H1 (cell line): Measurements from ENCODE around the gene AMPD3. TPM values are rescaled to one million over a fixed set of nuclear protein-coding genes. Genes with fewer than 3 reads are reported as not detected.

Experiments
- CTCF ChIA-PET: fragments of 300-600 bp; sonication (Branson Sonifier 250); formaldehyde crosslinking; loops from one replicate; lab custom pipeline; 2021; ENCODE audit not compliant: partially characterized antibody; lab: Charles Lee
- POLR2A ChIA-PET: fragments of 300-600 bp; sonication (Branson Sonifier 250); formaldehyde crosslinking; loops from one replicate; lab custom pipeline; 2021; ENCODE audit warnings: inconsistent platforms; ENCODE audit not compliant: partially characterized antibody; lab: Charles Lee
- DNase-seq, 2 experiments: peaks; one replicate each; pipeline versions ENCODE4 v3.0.0 to v3.0.0-alpha.2; 2010 to 2022; ENCODE audit warnings: low spot score in 2 of 2, low read depth in 1 of 2, mixed read lengths in 1 of 2
- FAIRE-seq: peaks from 2 replicates; lab custom pipeline; 2011; peaks lifted over from hg19 to GRCh38; lab: Jason Lieb, UNC
- H2AFZ ChIP-seq: 2 replicates; pipeline ENCODE4 v1.8.1; 2012; ENCODE audit warnings: low read length, inconsistent platforms
- H2AK5ac ChIP-seq: 2 replicates; pipeline ENCODE4 v1.6.1; 2013; ENCODE audit warnings: low read depth, low read length
- H2BK120ac ChIP-seq: replicated peaks from 2 replicates; pipeline ENCODE3; 2013; ENCODE audit warnings: low read depth, low read length, inconsistent platforms
- H2BK12ac ChIP-seq: 2 replicates; pipeline ENCODE4 v1.6.1; 2013; ENCODE audit warnings: low read depth, low read length
- H2BK15ac ChIP-seq: 2 replicates; pipeline ENCODE4 v1.6.1; 2013; ENCODE audit warnings: low read length
- H2BK20ac ChIP-seq: 2 replicates; pipeline ENCODE4 v1.6.1; 2013; ENCODE audit warnings: low read length
- H2BK5ac ChIP-seq: 2 replicates; pipeline ENCODE4 v1.6.1; 2013; ENCODE audit warnings: low read depth, low read length
- H3K14ac ChIP-seq: 2 replicates; pipeline ENCODE4 v1.6.1; 2013; ENCODE audit warnings: inconsistent platforms; ENCODE audit not compliant: insufficient read length
- H3K18ac ChIP-seq: 2 replicates; pipeline ENCODE4 v1.6.1; 2013; ENCODE audit warnings: low read length; ENCODE audit errors: extremely low read depth
- H3K23ac ChIP-seq: 2 replicates; pipeline ENCODE4 v1.6.1; 2013; ENCODE audit warnings: inconsistent platforms; ENCODE audit not compliant: insufficient read length
- H3K23me2 ChIP-seq: 2 replicates; pipeline ENCODE4 v1.6.1; 2013; ENCODE audit warnings: low read depth, low read length
- H3K27ac ChIP-seq: 2 replicates; pipeline ENCODE4 v1.6.1; 2011; ENCODE audit warnings: low read depth, low read length, inconsistent platforms
- H3K27me3 ChIP-seq, 4 experiments: replicated peaks in 1 of 4; 1 replicate in 1 of 4; 2 replicates in 3 of 4; pipeline versions ENCODE4 v1.6.1 to v1.8.1; 2011 to 2013; ENCODE audit warnings: low read length in 3 of 4, mild to moderate bottlenecking in 3 of 4, inconsistent platforms in 2 of 4, mixed read lengths in 2 of 4, moderate library complexity in 1 of 4; ENCODE audit not compliant: control insufficient read depth in 3 of 4, insufficient read depth in 3 of 4; ENCODE audit errors: extremely low read depth in 1 of 4
- H3K36me3 ChIP-seq, 4 experiments: 2 replicates each; pipeline versions ENCODE4 v1.6.1 to v1.8.1; 2011 to 2013; ENCODE audit warnings: mild to moderate bottlenecking in 4 of 4, low read length in 3 of 4, moderate library complexity in 2 of 4, control low read depth in 1 of 4, inconsistent platforms in 1 of 4; ENCODE audit not compliant: insufficient read depth in 4 of 4, control insufficient read depth in 2 of 4
- H3K4ac ChIP-seq: replicated peaks from 2 replicates; pipeline ENCODE3; 2013; ENCODE audit warnings: low read length, low read depth, mixed read lengths, inconsistent platforms; ENCODE audit not compliant: insufficient read length
- H3K4me1 ChIP-seq, 4 experiments: replicated peaks in 1 of 4; 1 replicate in 1 of 4; 2 replicates in 3 of 4; pipeline versions ENCODE4 v1.6.1 to v1.8.1; 2011 to 2013; ENCODE audit warnings: low read length in 3 of 4, inconsistent platforms in 2 of 4, mixed read lengths in 1 of 4; ENCODE audit not compliant: insufficient read depth in 4 of 4, control insufficient read depth in 3 of 4
- H3K4me2 ChIP-seq, 2 experiments: 2 replicates each; pipeline versions ENCODE4 v1.6.1 to v1.8.1; 2011 to 2013; ENCODE audit warnings: low read depth in 2 of 2, low read length in 2 of 2, control low read depth in 1 of 2, inconsistent platforms in 1 of 2, mild to moderate bottlenecking in 1 of 2; ENCODE audit not compliant: insufficient read depth in 1 of 2
- H3K4me3 ChIP-seq, 4 experiments: fragments of 200-600, 300-600 bp in 1 of 4; sonication (generic), shearing (Covaris generic), sonication (Bioruptor Twin) in 1 of 4; 2 replicates each; pipeline versions ENCODE4 v1.5.1 to v1.8.1; 2011 to 2016; ENCODE audit warnings: low read length in 4 of 4, low read depth in 3 of 4, control low read depth in 2 of 4, inconsistent platforms in 2 of 4, mild to moderate bottlenecking in 2 of 4, mixed read lengths in 1 of 4, moderate library complexity in 1 of 4; ENCODE audit not compliant: insufficient read depth in 2 of 4; ENCODE audit errors: extremely low read depth in 1 of 4
- H3K56ac ChIP-seq: replicated peaks from 2 replicates; pipeline ENCODE3; 2013; ENCODE audit warnings: low read depth, mild to moderate bottlenecking, mixed read lengths, low read length, inconsistent platforms; ENCODE audit not compliant: insufficient read length
- H3K79me1 ChIP-seq: 2 replicates; pipeline ENCODE4 v1.6.1; 2013; ENCODE audit warnings: low read depth, low read length, control low read depth
- H3K79me2 ChIP-seq, 2 experiments: 2 replicates each; pipeline versions ENCODE4 v1.6.1 to v1.8.1; 2012 to 2013; ENCODE audit warnings: low read length in 2 of 2, mild to moderate bottlenecking in 2 of 2, inconsistent platforms in 1 of 2; ENCODE audit not compliant: insufficient read depth in 2 of 2, control insufficient read depth in 1 of 2
- H3K9ac ChIP-seq, 4 experiments: replicated peaks in 1 of 4; 1 replicate in 1 of 4; 2 replicates in 3 of 4; pipeline versions ENCODE4 v1.6.1 to v1.8.1; 2011 to 2013; ENCODE audit warnings: low read depth in 3 of 4, low read length in 3 of 4, control low read depth in 2 of 4, mild to moderate bottlenecking in 2 of 4, moderate library complexity in 2 of 4, inconsistent platforms in 1 of 4; ENCODE audit errors: extremely low read depth in 1 of 4
- H3K9me3 ChIP-seq, 2 experiments: 2 replicates each; pipeline versions ENCODE4 v1.6.1 to v1.8.1; 2012 to 2013; ENCODE audit warnings: mild to moderate bottlenecking in 2 of 2, moderate library complexity in 2 of 2, control low read depth in 1 of 2, inconsistent platforms in 1 of 2, low read depth in 1 of 2, low read length in 1 of 2, mixed read lengths in 1 of 2; ENCODE audit not compliant: insufficient read depth in 2 of 2
- H4K20me1 ChIP-seq, 2 experiments: replicated peaks in 1 of 2; 2 replicates each; pipeline versions ENCODE3 to v1.8.1; 2011 to 2013; ENCODE audit warnings: inconsistent platforms in 2 of 2, low read length in 2 of 2, mild to moderate bottlenecking in 1 of 2; ENCODE audit not compliant: insufficient read depth in 2 of 2, control insufficient read depth in 1 of 2
- H4K5ac ChIP-seq: 2 replicates; pipeline ENCODE4 v1.6.1; 2013; ENCODE audit warnings: low read length, low read depth, mixed read lengths, inconsistent platforms; ENCODE audit not compliant: insufficient read length
- H4K8ac ChIP-seq: 2 replicates; pipeline ENCODE4 v1.8.0; 2013; ENCODE audit warnings: mild to moderate bottlenecking, moderate library complexity, low read length, inconsistent platforms; ENCODE audit not compliant: insufficient read depth; ENCODE audit errors: extremely low read depth
- H4K91ac ChIP-seq: replicated peaks from 2 replicates; pipeline ENCODE3; 2013; ENCODE audit warnings: low read length, mixed read lengths, inconsistent platforms; ENCODE audit not compliant: insufficient read length
- E2F6 ChIP-seq: IDR thresholded peaks from 2 replicates; pipeline ENCODE4 v1.6.1; 2012; ENCODE audit warnings: inconsistent platforms
- GABPA ChIP-seq: IDR thresholded peaks from 2 replicates; pipeline ENCODE4 v1.6.1; 2011; ENCODE audit warnings: mild to moderate bottlenecking, low read length, moderate library complexity, borderline replicate concordance; ENCODE audit not compliant: insufficient read depth
- GTF2F1 ChIP-seq: IDR thresholded peaks from 2 replicates; pipeline ENCODE4 v1.6.1; 2012; ENCODE audit warnings: low read depth, low read length, improper control_type of control experiment, borderline replicate concordance
- KDM1A ChIP-seq: fragments of 200-600, 300-600 bp; sonication (generic); IDR thresholded peaks from 2 replicates; pipeline ENCODE4 v1.7.1; 2016; ENCODE audit warnings: mild to moderate bottlenecking, low read length, borderline replicate concordance
- NANOG ChIP-seq: IDR thresholded peaks from 2 replicates; pipeline ENCODE4 v1.6.1; 2011; ENCODE audit warnings: low read length, low read depth, mild to moderate bottlenecking, inconsistent platforms; ENCODE audit not compliant: insufficient read depth, poor library complexity, severe bottlenecking
- POLR2A ChIP-seq, 2 experiments: IDR thresholded peaks; 1 replicate in 1 of 2; 2 replicates in 1 of 2; pipeline ENCODE4 v1.6.1; 2011; ENCODE audit warnings: low read depth in 2 of 2, low read length in 2 of 2, mild to moderate bottlenecking in 2 of 2; ENCODE audit errors: control extremely low read depth in 1 of 2
- RNF2 ChIP-seq: fragments of 200-900, 300-1000 bp; sonication (generic); IDR thresholded peaks from 2 replicates; pipeline ENCODE4 v1.7.1; 2016; ENCODE audit warnings: borderline replicate concordance, low read depth, mild to moderate bottlenecking, antibody characterized with exemption, low read length; ENCODE audit not compliant: poor library complexity, severe bottlenecking; ENCODE audit errors: missing control alignments
- TCF12 ChIP-seq: IDR thresholded peaks from 2 replicates; pipeline ENCODE4 v1.6.1; 2011; ENCODE audit warnings: low read depth, mild to moderate bottlenecking, low read length
- polyA plus RNA-seq, 7 experiments: library from polyadenylated mRNA; depleted of rRNA in 3 of 7; stranded (reverse) in 5 of 7; unstranded in 2 of 7; fragments of >200 nt in 5 of 7; fragments of 200-250 nt in 2 of 7; gene quantifications; 1 replicate in 5 of 7; 2 replicates in 1 of 7; 4 replicates in 1 of 7; pipeline versions ENCODE4 v1.2.1 to v1.2.3, GENCODE V29; 2011 to 2013; ENCODE audit warnings: missing spikeins in 2 of 7, mixed read lengths in 2 of 7
- total RNA-seq: library from RNA; stranded (reverse); fragmentation: NEBNext Ultra II Directional; extraction: Animal tissue kit (Norgen Biotek cat#: 25700); gene quantifications from 2 replicates; pipeline ENCODE4 v1.2.1, GENCODE V29; 2021

The AMPD3 gene
- total and polyA plus RNA-seq, 2 of the 8 experiments (the other 6 are each of a cell fraction or from before 2014, with no cell fraction given) = 4.0 to 6.3 TPM

- Histone ChIP-seq H2BK5ac (no peak overlapping the region), H4K5ac (no peak overlapping the region), H3K56ac (no peak overlapping the region), H3K27ac (no peak overlapping the region), H4K91ac (no peak overlapping the region), H2AK5ac (no peak overlapping the region), H3K18ac (no peak overlapping the region), H3K9ac (no peak overlapping the region), H3K9me3 (no peaks in the 10 kb centered on the region), H3K36me3 (no peaks in the 10 kb centered on the region), H2BK120ac (no peak overlapping the region), H3K14ac (no peak overlapping the region), H3K23ac (no peak overlapping the region), H2BK15ac (no peak overlapping the region), H3K27me3 (no peaks in the 10 kb centered on the region), H4K8ac (no peak overlapping the region), H3K4me3 (no peak overlapping the region), H3K79me1 (no peaks in the 10 kb centered on the region; the same call in 1 of the 2 replicates), H3K23me2 (peaks cover 4% of the 10 kb centered on the region; the same call in 1 of the 2 replicates), H3K79me2 (no peaks in the 10 kb centered on the region), H4K20me1 (no peaks in the 10 kb centered on the region), H3K4me1 (peaks cover 0 to 6% (median 0%) of the 10 kb centered on the region in 4 experiments; a peak in 2 of 7 replicates), H3K4ac (no peak overlapping the region), H2BK12ac (no peak overlapping the region), H3K4me2 (no peak overlapping the region; a peak in 1 of 4 replicates), H2BK20ac (no peak overlapping the region), H2AFZ (no peak overlapping the region)
- FAIRE-seq (no peak), DNase-seq (no peak)
- ChIA-PET CTCF (interaction anchor here (1.2 to 3.2 kb wide), 6 partner anchors 7 to 115 kb away, joined by 3 to 26 read pairs (median 5); partner anchors contain the start of gene AMPD3), POLR2A (interaction anchor here (1.3 kb wide), 1 partner anchor 135 kb away, joined by 3 read pairs; no protein-coding TSS in a partner anchor)
- TF ChIP-seq E2F6 = no peak
- TF ChIP-seq RNF2 = no peak
- TF ChIP-seq GTF2F1 = no peak
- TF ChIP-seq NANOG = no peak
- no peak for TF ChIP-seq POLR2A (IDR thresholded peaks at IDR 0.05; ENCODE audit: control extremely low read depth in 1 of 2, low read depth in 2 of 2, low read length in 2 of 2)
- no peak for TF ChIP-seq KDM1A
- TF ChIP-seq TCF12 = no peak
- no peak for TF ChIP-seq GABPA
Measured at GRCh38 chr11:10539339-10539738, 84.3 kb downstream of the AMPD3 start.
